Stimulated activated memory B cell treated with anti-CD40 and anti-IgM and Interleukin-4, amounts not matched to agents 10 μg/mL and 1 μg/mL and 100 μg/mL, for 72 hours (primary cell): Measurements from ENCODE around the gene MTHFSD.

ENCODE experiments used
- ATAC-seq: fragments of 150-1000 bp; cut with Tn5 transposase; 2 replicates; pipeline ENCODE4 v1.10.0; 2021
- H3K27ac Mint-ChIP-seq: one replicate; pipeline ENCODE4 v1.8.0; 2022; ENCODE audit warnings: mild to moderate bottlenecking, mixed read lengths
- H3K27me3 Mint-ChIP-seq: one replicate; pipeline ENCODE4 v1.8.0; 2022; ENCODE audit warnings: mixed read lengths
- H3K36me3 Mint-ChIP-seq: one replicate; pipeline ENCODE4 v1.8.0; 2022; ENCODE audit warnings: mixed read lengths
- H3K4me1 Mint-ChIP-seq: one replicate; pipeline ENCODE4 v1.8.0; 2022; ENCODE audit warnings: mixed read lengths
- H3K4me3 Mint-ChIP-seq: one replicate; pipeline ENCODE4 v1.8.0; 2022; ENCODE audit warnings: mild to moderate bottlenecking, moderate library complexity, mixed read lengths
- H3K9me3 Mint-ChIP-seq: one replicate; pipeline ENCODE4 v1.8.0; 2022; ENCODE audit warnings: mixed read lengths

The MTHFSD gene

GRCh38 chr16:86511317-86512161, 43.5 kb downstream of the MTHFSD start:
- Mint-ChIP-seq H3K4me1 (peaks cover 20% of the 10 kb centered on the region), H3K9me3 (no peaks in the 10 kb centered on the region), H3K36me3 (no peaks in the 10 kb centered on the region), H3K27ac (no peak overlapping the region), H3K4me3 (peak overlapping the region; percentile 49), H3K27me3 (peaks cover 87% of the 10 kb centered on the region)
- ATAC-seq: no peak

- H3K36me3 Mint-ChIP-seq: no peaks in the 10 kb centered on the region
- peak within 1 kb of the TSS; percentile 82 for H3K4me3 Mint-ChIP-seq
- H3K27me3 Mint-ChIP-seq: peaks cover 87% of the 10 kb centered on the region
- H3K27ac Mint-ChIP-seq: peak within 1 kb of the TSS; percentile 65
- H3K9me3 Mint-ChIP-seq: no peaks in the 10 kb centered on the region
- peaks cover 29% of the 10 kb centered on the region for H3K4me1 Mint-ChIP-seq
- no peak for ATAC-seq
These were observed 44.4 kb downstream of the MTHFSD start, which contains the start of gene FOXF1 for GRCh38 chr16:86510465-86511261. FOXF1 (plus strand) TSS chr16:86510527; CDS start chr16:86510570, 43 bp downstream.

GRCh38 chr16:86509759-86510464, 45.1 kb downstream of the MTHFSD start:
- ATAC-seq: no peak
- peaks cover 87% of the 10 kb centered on the region for H3K27me3 Mint-ChIP-seq
- H3K27ac Mint-ChIP-seq: no peak overlapping the region
- H3K4me3 Mint-ChIP-seq: peak overlapping the region; percentile 82
- peaks cover 35% of the 10 kb centered on the region for H3K4me1 Mint-ChIP-seq
- no peaks in the 10 kb centered on the region for H3K9me3 Mint-ChIP-seq
- H3K36me3 Mint-ChIP-seq: no peaks in the 10 kb centered on the region

- Mint-ChIP-seq H3K4me3 (peak overlapping the region; percentile 82), H3K27ac (peak overlapping the region; percentile 65), H3K27me3 (peaks cover 87% of the 10 kb centered on the region), H3K36me3 (no peaks in the 10 kb centered on the region), H3K9me3 (no peaks in the 10 kb centered on the region), H3K4me1 (peaks cover 37% of the 10 kb centered on the region)
- peak; percentile 45 for ATAC-seq
These were observed 45.9 kb downstream of the MTHFSD start for GRCh38 chr16:86508947-86509758.

GRCh38 chr16:86508028-86508946, 46.7 kb downstream of the MTHFSD start:
- Mint-ChIP-seq H3K9me3 (no peaks in the 10 kb centered on the region), H3K4me1 (peaks cover 37% of the 10 kb centered on the region), H3K27ac (peak overlapping the region; percentile 65), H3K27me3 (peaks cover 87% of the 10 kb centered on the region), H3K36me3 (no peaks in the 10 kb centered on the region), H3K4me3 (peak overlapping the region; percentile 82)
- no peak for ATAC-seq

- Mint-ChIP-seq H3K9me3 (no peaks in the 10 kb centered on the region), H3K27ac (no peak overlapping the region), H3K4me3 (peak overlapping the region; percentile 48), H3K36me3 (no peaks in the 10 kb centered on the region), H3K4me1 (peaks cover 37% of the 10 kb centered on the region), H3K27me3 (peaks cover 87% of the 10 kb centered on the region)
- ATAC-seq: no peak
These were observed 47.6 kb downstream of the MTHFSD start for GRCh38 chr16:86507173-86508027.

GRCh38 chr16:86505899-86506864, 48.9 kb downstream of the MTHFSD start:
- Mint-ChIP-seq H3K36me3 (no peaks in the 10 kb centered on the region), H3K4me3 (peak overlapping the region; percentile 24), H3K27me3 (peaks cover 87% of the 10 kb centered on the region), H3K4me1 (peaks cover 37% of the 10 kb centered on the region), H3K27ac (no peak overlapping the region), H3K9me3 (no peaks in the 10 kb centered on the region)
- no peak for ATAC-seq

GRCh38 chr16:86505185-86505898, 49.7 kb downstream of the MTHFSD start:
- peaks cover 88% of the 10 kb centered on the region for H3K27me3 Mint-ChIP-seq
- H3K27ac Mint-ChIP-seq: no peak overlapping the region
- peak overlapping the region; percentile 7 for H3K4me3 Mint-ChIP-seq
- no peaks in the 10 kb centered on the region for H3K9me3 Mint-ChIP-seq
- peaks cover 37% of the 10 kb centered on the region for H3K4me1 Mint-ChIP-seq
- H3K36me3 Mint-ChIP-seq: no peaks in the 10 kb centered on the region
- no peak for ATAC-seq

GRCh38 chr16:86504315-86505184, 50.5 kb downstream of the MTHFSD start:
- Mint-ChIP-seq H3K9me3 (no peaks in the 10 kb centered on the region), H3K27me3 (peaks cover 96% of the 10 kb centered on the region), H3K4me1 (peaks cover 37% of the 10 kb centered on the region), H3K27ac (no peak overlapping the region), H3K4me3 (no peak overlapping the region), H3K36me3 (no peaks in the 10 kb centered on the region)
- ATAC-seq: no peak

- Mint-ChIP-seq H3K4me1 (peaks cover 30% of the 10 kb centered on the region), H3K36me3 (no peaks in the 10 kb centered on the region), H3K9me3 (no peaks in the 10 kb centered on the region), H3K27me3 (peaks cover 96% of the 10 kb centered on the region), H3K27ac (no peak overlapping the region), H3K4me3 (no peak overlapping the region)
- ATAC-seq: no peak
These were observed 51.2 kb downstream of the MTHFSD start for GRCh38 chr16:86503830-86504229.
